Measurements from ENCODE around the gene IMPACT. TPM values are rescaled to one million over a fixed set of nuclear protein-coding genes. Genes with fewer than 3 reads are reported as not detected.

Gene IMPACT
- total and polyA plus RNA-seq, 3 donors from 2014 or later: 49.0 to 59.7 (median 50.4) TPM

- TF ChIP-seq POLR2A (IDR thresholded peaks at IDR 0.05) (no peak), CTCF (IDR thresholded peaks at IDR 0.05) (no peak)
- 98 to 99% methylated on average over 2 of the region's 2 CpGs for WGBS, 2 donors
- H3K36me3 ChIP-seq (ENCODE audit: low read depth, missing control alignments): no peaks in the 10 kb centered on the region
- no peaks in the 10 kb centered on the region for H3K9me3 ChIP-seq
- H3K4me3 ChIP-seq: no peak overlapping the region
- H3K4me1 ChIP-seq: no peaks in the 10 kb centered on the region
- no peak overlapping the region for H3K27ac ChIP-seq
- DNase-seq: no peak
- no peaks in the 10 kb centered on the region for H3K27me3 ChIP-seq
- intact Hi-C loops (cut with DNase I; ENCODE audit: low total_unique reads): loop anchor here (5.0 kb wide), 1 partner anchor 233 kb away; no protein-coding TSS in a partner anchor
These were observed 68.1 kb downstream of the IMPACT start for GRCh38 chr18:24494586-24494985.

DNA sequence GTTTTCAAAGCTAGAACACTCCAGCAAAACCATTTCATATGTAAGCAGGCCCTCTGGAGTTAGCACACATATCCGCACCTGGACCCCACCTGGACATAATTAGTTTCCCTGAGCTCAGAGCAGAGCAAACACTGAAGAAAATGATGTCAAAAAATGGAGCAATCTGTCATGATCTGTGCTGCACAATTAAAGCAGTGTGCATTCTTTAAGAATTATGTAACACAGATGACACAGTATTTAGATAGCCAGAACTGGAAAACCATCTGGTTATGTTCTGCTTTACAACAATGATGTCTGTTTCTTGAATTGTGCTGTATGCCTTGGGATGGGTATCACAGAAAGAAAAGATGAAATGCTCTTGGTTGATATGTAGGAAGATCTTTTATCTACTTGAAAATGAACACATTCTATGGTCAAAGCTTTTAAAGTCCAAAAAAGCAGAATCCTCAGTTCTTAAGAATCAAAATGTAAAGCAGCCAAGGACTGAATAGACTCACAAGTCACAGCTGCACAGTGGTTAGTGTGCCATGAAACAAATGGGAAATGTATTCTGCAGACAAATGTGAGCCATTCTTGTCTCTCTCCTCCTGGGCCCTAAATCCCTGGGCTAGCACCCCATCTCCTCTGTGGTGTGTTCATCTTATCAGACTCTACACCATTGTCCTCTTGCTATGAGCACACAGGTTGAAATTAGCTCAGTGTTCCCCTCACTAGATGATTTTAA is 70.7 kb downstream of the IMPACT start:
- intact Hi-C loops (cut with DNase I; ENCODE audit: low total_unique reads): no loop called here
- Histone ChIP-seq H3K27me3 (no peaks in the 10 kb centered on the region), H3K4me3 (no peak overlapping the region), H3K36me3 (ENCODE audit: low read depth, missing control alignments) (no peaks in the 10 kb centered on the region), H3K27ac (no peak overlapping the region), H3K9me3 (no peaks in the 10 kb centered on the region), H3K4me1 (no peaks in the 10 kb centered on the region)
- TF ChIP-seq POLR2A (IDR thresholded peaks at IDR 0.05) (no peak), CTCF (IDR thresholded peaks at IDR 0.05) (no peak)
- no peak for DNase-seq
- WGBS, 2 donors: 85 to 100% methylated on average over 1 of the region's 1 CpG

DNA sequence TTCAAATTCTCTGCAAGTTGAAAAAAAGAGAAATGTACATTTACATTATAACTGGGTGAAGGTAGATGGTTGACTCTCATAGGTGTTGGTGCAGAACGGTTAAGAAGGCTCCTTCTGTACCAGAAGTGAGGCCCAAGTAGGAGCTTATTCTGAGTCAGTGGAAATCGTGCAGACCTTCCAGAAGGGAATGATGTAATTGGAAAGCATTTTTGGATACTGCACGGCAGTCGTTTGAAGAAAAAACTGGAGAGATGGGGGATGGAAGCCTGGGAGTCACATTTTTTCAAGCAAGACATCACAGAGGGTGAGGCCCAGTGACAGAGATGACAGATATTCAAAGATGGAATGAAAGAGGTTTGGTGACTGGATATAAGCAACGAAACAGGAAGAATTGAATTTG is 73.3 kb downstream of the IMPACT start:
- Histone ChIP-seq H3K9me3 (no peaks in the 10 kb centered on the region), H3K4me1 (no peaks in the 10 kb centered on the region), H3K36me3 (ENCODE audit: low read depth, missing control alignments) (no peaks in the 10 kb centered on the region), H3K27me3 (no peaks in the 10 kb centered on the region), H3K4me3 (no peak overlapping the region), H3K27ac (no peak overlapping the region)
- no peak for TF ChIP-seq POLR2A (IDR thresholded peaks at IDR 0.05)
- TF ChIP-seq CTCF (IDR thresholded peaks at IDR 0.05): no peak
- no peak for DNase-seq
- intact Hi-C loops (cut with DNase I; ENCODE audit: low total_unique reads): no loop called here
- 59 to 76% methylated on average over 5 of the region's 5 CpGs for WGBS, 2 donors

GRCh38 chr18:24500217-24500616 is 73.7 kb downstream of the IMPACT start:
- no peak for DNase-seq
- Histone ChIP-seq H3K9me3 (no peaks in the 10 kb centered on the region), H3K27me3 (no peaks in the 10 kb centered on the region), H3K4me1 (no peaks in the 10 kb centered on the region), H3K27ac (no peak overlapping the region), H3K36me3 (ENCODE audit: low read depth, missing control alignments) (no peaks in the 10 kb centered on the region), H3K4me3 (no peak overlapping the region)
- 86 to 98% methylated on average over 2 of the region's 2 CpGs for WGBS, 2 donors
- intact Hi-C loops (cut with DNase I; ENCODE audit: low total_unique reads): no loop called here
- TF ChIP-seq POLR2A (IDR thresholded peaks at IDR 0.05): no peak
- no peak for TF ChIP-seq CTCF (IDR thresholded peaks at IDR 0.05)

- Histone ChIP-seq H3K4me1 (no peaks in the 10 kb centered on the region), H3K27ac (no peak overlapping the region), H3K27me3 (no peaks in the 10 kb centered on the region), H3K4me3 (no peak overlapping the region), H3K9me3 (no peaks in the 10 kb centered on the region), H3K36me3 (ENCODE audit: low read depth, missing control alignments) (no peaks in the 10 kb centered on the region)
- WGBS, 2 donors: 94 to 96% methylated on average over 6 of the region's 6 CpGs
- intact Hi-C loops (cut with DNase I; ENCODE audit: low total_unique reads): no loop called here
- no peak for TF ChIP-seq CTCF (IDR thresholded peaks at IDR 0.05)
- no peak for TF ChIP-seq POLR2A (IDR thresholded peaks at IDR 0.05)
- no peak for DNase-seq
These were observed 74.3 kb downstream of the IMPACT start for GRCh38 chr18:24500766-24501165.

All from testis (tissue), 3 donors.